Measurements from ENCODE around the gene CASP7.

DNA sequence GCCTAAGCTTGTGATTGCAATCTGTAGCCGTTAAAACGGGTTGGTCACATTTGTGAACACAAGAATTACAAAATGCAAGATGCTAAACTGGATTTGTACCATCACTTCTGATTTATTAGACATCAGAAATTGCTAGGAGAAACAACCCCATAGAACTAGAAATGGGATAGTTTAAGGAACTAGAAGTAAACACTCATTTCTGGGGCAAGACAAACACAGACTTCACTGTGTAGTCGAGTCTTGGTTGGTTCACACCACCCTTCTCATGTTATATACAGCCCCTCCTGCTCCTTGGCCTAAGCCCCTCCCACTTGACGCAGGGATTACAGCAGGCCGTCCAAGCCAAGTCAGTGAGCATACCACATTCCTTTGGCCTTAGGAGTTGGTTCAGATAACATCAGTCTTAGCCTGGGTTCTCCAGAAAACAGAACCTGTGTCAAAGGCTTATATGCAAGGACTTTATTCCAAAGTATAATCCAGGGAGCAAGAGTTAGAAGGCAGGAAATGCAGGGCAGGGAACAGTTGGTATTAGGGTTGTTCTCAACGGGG is 13.8 kb upstream of the CASP7 start:
- TF ChIP-seq, protein P1, sequence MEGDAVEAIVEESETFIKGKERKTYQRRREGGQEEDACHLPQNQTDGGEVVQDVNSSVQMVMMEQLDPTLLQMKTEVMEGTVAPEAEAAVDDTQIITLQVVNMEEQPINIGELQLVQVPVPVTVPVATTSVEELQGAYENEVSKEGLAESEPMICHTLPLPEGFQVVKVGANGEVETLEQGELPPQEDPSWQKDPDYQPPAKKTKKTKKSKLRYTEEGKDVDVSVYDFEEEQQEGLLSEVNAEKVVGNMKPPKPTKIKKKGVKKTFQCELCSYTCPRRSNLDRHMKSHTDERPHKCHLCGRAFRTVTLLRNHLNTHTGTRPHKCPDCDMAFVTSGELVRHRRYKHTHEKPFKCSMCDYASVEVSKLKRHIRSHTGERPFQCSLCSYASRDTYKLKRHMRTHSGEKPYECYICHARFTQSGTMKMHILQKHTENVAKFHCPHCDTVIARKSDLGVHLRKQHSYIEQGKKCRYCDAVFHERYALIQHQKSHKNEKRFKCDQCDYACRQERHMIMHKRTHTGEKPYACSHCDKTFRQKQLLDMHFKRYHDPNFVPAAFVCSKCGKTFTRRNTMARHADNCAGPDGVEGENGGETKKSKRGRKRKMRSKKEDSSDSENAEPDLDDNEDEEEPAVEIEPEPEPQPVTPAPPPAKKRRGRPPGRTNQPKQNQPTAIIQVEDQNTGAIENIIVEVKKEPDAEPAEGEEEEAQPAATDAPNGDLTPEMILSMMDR (IDR thresholded peaks at IDR 0.05): no peak
- TF ChIP-seq POLR2AphosphoS5 (IDR thresholded peaks at IDR 0.05; ENCODE audit: low read depth, low read length): no peak

Measured in Panc1 (cell line).